Measurements from ENCODE around the gene LRRC8E.

LRRC8E gene
- total RNA-seq = 0 to 0.25 (median 0.02) reads per million in 18 experiments

DNA sequence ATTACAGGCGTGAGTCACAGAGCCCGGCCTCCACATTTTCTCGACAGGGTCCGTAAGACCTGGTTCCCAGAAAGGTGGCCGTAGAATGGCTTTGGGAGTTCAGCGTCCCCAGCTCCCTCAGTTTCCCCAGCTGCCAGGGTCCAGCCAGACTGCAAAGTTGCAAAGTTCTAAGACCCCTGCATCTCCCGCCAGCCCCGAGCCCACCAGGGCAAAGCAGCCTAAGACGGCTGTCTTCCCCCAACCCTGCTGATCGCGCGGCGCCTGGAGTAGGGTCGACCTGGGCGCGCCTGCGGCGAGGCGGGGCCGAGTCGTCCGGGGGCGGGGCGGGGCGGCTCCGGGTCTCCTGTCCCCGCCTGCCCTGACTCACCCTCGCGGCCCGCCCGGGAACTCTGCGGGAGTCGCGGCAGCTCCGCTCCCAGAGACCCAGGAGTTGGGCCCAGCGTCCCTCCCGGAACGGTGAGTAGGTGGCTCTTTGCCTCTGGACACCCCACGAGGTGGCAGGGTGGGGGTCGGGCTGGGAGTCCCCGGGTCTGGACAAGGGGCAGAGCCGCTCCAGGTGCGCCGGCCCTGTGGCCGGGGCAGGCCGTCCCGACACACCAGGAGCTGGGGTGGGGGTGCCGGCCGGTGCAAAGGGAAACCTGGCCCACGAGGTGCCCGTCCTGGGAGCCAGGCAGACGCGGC is at the start of gene LRRC8E:
LRRC8E (plus strand) TSS at position 366 of the 681 bp plus-strand sequence. CDS start 7,094 bp downstream, outside the sequence.
- peak in 1 of 2 donors; percentile 24 for DNase-seq

DNA sequence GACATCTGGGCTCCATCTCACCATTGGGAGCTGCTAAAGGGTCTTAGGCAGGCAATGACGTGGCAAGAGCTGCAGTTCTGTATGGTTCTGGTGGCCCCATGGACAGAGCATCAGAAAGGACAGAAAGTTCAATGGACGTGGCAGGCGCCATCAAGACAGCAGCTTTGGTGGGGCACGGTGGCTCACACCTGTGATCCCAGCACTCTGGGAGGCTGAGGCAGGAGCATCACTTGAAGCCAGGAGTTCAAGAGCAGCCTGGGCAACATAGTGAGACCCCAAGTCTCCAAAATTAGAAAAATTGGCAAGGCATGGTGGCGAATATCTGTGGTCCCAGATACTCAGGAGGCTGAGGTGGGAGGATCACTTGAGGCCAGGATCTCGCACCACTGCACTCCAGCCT is 48.8 kb upstream of the LRRC8E start:
- DNase-seq = no peak

DNA sequence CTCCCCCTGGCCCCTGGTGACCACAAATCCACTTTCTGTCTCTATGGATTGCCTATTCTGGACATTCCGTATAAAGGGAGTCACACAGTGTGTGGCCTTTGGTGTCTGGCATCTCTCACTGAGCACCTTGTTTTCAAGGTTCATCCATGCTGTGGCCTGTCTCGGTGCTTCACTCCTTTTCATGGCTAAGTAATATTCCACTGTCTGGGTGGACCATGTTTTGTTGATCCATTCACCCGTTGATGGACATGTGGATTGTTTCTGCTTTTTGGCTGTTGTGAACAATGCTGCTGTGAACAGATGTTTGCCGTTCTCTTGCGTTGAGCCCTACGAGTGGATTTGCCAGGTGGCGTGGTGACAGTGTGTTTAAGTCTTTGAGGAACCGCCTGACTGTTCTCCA is 47.7 kb upstream of the LRRC8E start:
- no peak for DNase-seq

DNA sequence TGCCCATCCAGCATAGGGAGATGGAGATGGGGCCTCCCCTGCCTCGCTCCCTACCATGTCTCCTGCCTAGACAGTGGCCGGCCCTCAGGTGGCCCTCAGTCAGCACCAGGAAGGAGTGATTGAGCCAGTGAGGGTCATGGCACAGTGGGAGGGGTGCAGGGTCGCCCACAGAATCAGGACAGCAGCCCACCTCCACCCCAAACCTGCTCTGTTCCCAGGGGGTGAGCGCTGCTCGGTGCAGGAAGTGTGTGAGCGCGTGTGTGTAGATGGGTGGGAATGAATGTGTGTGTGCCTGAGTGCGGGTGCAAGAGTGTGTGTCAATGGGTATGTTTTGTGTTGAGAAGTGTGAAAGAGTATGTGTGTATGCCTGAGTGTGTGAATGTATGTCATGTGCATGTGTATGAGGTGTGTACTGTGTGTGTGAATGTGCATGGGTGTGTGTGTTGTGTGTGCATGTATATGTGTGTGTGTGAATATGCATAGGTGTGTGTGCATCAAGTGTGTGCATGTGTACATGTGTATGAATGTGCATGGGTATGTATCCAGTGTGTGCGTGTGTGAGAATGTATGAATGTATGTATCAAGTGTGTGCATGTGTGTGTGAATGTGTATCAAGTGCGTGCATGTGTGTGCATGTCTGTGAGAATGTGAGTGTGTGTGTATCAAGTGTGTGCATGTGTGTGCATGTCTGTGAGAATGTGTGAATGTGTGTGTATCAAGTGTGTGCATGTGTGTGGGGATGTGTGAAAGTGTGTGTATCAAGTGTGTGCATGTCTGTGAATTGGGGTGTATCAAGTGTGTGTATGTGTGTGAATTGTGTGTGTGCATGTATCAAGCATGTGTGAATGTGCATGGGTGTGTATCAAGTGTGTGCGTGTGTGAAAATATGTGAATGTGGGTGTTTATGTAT is 46.3 kb upstream of the LRRC8E start:
- no peak for DNase-seq

DNA sequence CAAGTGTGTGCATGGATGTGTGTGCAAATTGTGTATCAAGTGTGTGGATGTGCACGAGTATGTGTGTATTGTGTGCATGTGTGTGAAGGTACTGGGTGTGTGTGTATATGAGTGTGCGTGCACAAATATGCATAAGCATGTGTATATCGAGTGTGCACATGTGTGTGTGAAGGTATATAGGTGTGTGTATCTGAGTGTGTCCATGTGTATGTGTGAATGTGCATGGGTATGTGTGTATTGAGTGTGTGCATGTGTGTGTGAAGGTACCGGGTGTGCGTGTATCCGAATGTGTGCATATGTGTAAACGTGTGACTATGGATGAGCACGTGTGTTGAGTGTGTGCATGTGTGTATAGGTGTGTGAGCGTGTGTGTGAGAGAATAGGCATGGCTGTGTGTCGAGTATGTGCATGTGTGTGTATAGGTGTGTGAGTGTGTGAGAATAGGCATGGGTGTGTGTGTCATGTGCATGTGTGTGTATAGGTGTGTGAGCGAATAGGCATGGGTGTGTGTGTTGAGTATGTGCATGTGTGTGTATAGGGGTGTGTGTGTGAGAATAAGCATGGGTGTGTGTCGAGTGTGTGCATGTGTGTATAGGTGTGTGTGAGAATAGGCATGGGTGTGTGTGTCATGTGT is 45.5 kb upstream of the LRRC8E start:
- no peak for DNase-seq

DNA sequence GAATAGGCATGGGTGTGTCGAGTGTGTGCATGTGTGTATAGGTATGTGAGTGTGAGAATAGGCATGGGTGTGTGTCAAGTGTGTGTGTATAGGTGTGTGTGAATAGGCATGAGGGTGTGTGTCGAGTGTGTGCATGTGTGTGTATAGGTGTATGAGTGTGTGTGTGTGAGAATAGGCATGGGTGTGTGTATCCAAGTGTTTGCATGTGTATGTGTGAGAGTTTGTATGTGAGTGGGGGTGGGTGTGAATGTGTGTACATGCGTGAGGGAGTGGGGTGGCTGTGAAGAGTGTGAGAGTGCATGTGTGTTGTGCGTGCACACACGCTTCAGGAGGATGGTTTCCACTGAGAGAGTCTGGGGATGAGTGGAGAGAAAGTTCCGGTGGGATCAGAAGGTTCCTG is 44.8 kb upstream of the LRRC8E start:
- DNase-seq = no peak

DNA sequence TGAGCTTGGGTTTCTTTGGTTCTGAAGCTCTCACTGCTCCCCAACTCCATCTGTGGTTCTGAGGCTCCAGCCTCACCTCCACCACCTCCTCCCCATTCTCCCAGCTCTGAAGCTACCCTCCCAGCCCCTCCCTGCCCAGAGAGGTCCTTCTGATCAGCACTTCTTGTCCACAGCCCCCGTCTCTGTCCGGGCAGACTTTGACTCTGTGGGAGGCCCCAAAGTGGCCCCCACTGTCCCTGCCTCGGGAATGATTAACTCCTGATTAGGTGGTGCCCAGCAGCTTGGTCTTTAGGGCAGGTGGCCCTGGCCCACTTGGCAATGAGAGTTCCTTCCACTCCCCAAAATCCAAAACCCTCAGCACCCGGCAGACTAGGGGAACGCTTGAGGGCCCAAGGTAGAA is 43.9 kb upstream of the LRRC8E start:
- no peak for DNase-seq

DNA sequence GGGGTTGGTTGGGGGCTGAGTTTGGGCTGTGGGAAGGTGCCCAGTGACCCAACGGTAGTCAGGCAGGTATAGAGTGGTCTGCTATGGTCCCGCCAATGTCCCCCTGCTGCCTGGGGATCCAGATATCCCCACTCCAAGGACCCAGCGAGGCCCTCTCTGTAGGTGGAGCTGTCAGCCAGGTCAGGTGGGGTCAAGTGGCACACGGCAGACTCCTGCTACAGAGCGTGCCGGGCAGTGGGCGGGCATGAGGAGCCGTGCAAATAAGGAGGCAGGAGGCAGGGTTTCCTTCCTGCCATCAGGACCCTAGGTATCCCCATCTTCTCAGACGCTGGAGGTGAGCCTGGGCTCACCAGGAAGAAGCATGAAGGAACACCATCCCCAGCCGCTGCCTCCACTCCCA is 43.4 kb upstream of the LRRC8E start:
- DNase-seq = no peak

DNA sequence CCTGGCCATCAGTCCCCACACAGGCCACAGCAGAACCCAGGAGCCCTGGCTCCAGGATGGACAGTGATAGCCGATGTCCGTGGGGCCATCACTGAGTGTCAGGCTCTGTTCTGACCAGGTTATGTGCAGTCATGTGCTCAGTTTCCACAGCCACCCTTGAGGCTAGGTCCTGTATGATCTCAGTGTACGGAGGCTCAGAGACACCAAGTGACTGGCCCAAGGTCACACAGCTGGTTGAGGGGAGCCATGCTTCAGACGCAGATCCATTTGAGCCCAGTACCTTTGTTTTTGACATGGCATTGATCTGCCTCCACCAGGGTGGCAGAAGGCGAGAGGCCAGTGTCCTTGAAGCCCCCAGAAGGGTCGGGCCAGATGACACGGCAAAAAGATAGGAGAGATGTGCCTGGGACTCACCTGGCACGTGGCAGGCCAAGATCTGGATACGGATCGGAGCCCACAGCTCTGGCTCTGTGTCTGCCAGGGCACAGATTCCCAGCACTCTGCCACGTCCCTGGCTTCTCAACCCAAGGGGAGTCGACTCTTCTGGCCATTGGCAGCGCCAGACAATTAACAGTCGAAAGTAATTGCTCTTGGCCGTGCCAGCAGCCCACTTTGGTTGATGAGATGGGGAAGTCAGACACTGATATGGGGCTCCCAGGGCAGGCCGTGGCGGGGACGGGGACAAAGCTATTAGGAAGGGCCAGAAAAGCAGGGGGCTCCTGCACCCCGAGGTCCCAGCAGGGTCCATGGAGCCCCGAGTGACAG is 42.7 kb upstream of the LRRC8E start:
- DNase-seq = no peak

DNA sequence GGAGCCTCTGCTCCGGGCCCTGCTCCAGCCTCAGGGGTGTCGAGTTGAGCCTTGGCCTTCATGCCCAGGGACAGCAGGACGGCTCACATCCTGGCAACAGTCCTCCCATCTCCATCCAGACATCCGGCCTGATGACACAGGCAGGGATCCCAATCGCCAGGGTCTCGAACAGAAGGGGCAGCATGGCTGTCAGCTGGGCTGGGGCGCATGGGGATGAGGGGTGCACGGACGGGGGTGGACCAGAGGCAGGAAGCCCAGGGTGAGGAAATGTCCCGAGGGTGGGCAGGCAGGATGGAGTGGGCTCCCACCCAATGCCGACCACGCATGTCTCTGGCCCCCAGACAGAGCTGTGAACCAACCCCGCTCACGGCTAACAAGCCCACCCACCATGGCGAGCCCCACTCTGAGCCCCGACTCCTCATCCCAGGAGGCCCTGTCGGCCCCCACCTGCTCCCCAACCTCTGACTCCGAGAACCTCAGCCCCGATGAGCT is 42.1 kb upstream of the LRRC8E start:
- no peak for DNase-seq

DNA sequence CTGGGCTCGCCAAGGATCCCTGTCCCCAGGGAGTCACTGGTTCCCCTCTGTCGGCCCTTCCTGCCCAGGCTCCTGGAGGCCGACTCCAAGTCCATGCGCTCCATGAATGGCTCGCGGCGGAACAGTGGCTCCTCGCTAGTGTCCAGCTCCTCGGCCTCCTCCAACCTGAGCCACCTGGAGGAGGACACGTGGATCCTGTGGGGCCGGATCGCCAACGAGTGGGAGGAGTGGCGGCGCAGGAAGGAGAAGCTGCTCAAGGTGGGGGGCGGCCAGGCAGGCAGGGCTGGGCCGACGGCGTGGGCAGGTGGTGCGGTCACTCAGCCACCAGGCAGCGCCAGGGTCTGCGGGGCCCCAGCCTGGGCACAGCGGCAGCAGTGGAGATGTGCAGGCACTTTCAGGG is 40.6 kb upstream of the LRRC8E start:
- no peak for DNase-seq

DNA sequence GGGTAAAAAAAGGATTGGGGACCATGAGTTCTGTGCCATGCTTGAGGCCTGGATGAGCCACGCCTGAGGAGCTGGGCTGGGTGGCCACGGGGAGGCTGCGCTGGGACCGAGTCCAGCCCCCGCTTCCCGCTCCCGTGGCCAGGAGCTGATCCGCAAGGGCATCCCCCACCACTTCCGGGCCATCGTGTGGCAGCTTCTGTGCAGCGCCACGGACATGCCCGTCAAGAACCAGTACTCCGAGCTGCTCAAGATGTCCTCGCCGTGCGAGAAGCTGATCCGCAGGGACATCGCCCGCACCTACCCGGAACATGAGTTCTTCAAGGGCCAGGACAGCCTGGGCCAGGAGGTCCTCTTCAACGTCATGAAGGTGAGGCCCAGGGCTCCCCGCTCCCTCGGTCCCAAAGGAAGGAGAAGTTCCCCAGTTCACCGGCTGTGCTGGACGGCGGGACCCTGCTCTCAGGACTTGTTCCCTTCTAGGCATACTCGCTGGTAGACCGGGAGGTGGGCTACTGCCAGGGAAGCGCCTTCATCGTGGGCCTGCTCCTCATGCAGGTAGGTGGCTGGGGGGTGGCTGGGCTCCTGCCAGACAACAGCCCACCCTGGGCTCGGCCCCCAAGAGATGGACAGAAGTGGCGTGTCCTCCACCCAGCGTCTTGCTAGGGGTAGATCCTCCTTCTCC is 39.4 kb upstream of the LRRC8E start:
- DNase-seq = no peak

DNA sequence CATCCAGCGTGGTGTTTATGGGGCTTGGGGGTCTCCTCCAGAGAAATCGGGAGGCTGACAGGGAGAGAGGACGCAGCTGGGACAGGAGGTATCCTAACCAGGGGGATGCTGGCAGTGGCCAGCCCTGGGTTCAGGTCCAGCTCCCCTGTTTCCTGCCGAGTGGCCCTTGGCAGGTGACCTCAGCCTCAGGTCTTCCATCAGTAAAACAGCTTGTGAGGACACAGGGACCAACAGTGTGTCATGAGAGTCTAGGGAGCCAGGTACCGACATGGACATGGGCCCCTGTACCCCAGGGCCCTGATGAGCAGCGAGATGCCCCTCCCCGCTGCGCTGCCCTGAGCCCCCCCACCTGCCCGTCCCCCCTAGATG is 38.7 kb upstream of the LRRC8E start:
- no peak for DNase-seq

DNA sequence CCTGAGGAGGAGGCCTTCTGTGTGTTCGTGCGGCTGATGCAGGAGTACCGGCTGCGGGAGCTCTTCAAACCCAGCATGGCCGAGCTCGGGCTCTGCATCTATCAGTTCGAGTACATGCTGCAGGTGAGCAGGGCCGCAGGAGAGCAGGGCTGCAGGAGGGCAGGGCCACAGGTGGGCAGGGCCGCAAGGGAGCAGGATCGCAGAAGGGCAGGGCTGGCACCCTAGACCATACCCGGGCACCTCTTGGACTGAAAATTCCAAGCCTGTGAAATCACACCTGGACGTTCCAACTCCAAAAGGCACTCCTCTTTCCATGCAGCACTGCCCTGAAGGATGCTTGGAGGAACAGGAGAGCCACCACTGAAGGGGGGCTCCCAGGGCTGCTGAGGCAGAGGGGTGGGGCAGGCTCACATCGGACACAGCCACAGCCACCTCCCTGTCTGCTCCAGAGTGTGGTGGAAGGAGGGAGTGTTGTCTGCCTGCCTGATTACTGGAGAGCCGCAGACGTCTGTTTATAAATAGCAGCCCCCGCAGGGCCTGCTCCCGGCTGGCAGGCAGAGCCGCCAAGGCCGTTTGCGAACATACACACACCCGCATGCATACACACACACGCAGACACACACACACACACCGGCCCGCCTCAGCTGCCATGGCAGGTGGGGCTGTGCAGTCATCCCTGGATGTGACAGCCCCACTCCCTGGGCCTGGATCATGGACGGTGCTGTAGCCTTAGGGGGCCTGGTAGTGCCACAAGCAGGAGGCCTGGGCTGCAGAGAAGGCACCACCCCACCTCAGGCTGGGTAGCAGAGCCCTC is 38.1 kb upstream of the LRRC8E start:
- no peak for DNase-seq

DNA sequence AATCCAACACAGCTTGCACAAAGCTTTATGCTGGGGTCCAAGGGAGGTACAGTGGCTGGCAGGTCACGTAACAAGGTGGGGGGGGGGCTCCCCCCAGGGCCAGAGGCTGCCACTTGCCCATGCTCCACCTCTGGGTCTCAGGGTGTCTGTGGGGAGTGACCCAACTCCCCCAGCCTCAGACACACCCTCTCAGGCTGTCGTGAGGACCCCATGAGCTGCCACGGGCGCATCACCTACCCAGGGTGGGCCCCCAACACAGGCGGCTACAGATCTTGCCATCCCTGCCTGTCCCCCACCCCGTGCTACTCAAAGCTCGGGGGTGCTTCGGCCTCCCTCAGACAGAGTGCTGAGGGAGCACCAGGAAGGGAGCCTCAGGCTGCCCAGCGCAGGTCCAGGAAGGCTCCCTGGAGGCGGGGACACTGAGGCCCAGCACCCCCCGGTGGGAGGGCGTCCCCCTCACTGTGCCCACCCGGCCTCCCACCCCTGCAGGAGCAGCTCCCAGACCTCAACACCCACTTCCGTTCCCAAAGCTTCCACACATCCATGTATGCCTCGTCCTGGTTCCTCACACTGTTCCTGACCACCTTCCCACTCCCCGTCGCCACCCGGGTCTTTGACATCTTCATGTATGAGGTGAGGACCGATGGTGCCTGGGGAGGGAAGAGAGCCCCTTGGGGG is 37.2 kb upstream of the LRRC8E start:
- DNase-seq = no peak

DNA sequence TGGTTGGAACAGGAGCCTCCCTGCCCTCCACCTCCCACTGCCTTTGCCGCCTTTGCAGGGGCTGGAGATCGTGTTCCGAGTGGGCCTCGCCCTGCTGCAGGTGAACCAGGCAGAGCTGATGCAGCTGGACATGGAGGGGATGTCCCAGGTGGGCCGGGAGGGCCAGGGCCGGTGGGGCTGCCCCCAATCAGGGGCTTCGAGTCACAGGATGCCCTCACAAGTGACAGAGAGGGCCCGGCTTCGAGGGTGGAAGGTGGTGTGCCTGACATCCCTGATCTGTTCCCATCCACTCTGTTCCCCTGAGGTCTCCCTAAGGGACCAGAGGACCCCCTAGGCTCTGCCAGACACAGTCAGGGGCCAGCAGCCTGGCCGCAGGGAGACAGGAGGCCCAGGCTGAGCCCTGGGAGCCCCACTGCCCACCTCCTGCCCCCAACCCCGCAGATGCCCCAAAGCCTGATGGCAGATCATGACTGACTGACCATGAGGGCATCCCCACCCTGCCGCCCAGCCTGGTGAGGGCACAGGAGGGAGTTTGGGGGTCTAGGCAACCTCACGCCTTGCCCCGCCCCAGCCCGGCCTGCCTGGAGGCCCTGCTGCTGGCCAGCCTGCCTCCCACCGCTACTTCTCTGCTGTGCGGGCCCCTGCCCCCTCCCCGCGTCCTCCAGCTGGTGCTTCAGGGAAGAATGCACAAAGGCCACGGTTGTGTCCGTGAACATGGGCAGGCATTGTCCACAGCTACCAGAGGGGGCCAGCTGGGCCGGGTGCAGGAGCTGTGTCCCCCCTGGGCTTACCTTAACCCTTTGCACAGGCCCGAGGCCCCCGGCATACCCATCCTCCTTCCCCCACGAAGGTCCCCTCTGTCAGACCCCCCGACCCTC is 36.4 kb upstream of the LRRC8E start:
- DNase-seq = no peak

DNA sequence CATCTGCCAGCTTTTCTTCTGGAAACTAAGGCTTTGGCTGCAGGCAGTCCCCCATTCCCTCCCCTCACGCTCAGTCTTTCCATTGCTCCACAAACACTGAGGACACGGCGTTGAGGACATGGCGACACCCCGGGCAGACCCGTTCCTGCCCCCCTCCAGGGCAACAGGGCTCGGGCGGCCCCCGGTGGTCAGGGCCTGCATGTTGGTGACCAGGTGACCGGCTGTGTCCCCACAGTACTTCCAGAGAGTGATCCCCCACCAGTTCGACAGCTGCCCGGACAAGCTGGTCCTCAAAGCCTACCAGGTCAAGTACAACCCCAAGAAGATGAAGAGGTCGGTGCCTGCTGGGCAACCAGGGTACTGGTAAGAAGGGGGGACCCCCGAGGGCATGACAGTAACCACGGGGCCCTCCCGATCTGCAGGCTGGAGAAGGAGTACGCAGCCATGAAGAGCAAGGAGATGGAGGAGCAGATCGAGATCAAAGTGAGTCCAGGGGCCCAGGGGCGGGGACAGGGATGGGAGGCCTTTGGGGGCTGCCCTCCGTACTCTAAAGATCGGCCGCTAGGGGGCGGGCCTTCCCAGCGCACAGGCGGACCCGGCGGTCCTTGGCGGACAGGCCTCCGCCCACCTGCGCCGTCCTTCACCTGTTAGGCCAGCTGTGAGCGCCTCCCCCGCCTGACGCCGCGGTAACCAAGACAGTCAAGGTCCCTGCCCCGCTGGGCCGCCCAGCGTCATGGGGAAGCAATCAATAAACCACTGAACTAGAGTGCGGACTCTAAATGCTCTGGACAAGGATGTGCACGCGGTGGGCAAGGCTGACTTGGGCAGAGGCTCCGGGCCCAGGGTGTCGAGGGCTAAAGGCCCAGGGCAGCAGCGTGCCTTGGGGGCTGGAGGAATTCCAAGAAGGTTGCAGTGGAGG is 35.2 kb upstream of the LRRC8E start:
- DNase-seq = peak; percentile 35 to 46

DNA sequence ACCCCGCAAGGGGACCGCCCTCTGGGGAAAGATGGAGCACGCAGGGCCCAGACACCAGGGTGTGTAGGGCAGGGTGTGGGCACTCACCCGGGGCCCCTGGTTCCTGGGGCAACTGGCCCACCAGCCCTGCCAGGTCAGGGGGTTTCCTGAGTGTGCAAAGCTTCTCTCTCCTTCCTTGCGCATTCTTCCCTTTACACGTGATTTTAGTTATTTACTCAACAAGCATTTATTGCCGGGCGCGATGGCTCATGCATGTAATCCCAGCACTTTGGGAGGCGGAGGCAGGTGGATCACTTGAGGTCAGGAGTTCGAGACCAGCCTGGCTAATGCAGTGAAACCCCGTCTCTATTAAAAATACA is 34.6 kb upstream of the LRRC8E start:
- DNase-seq = no peak

All from inflammatory macrophage (primary cell).